Activated T-cell treated with anti-CD3 and anti-CD28 coated beads for 4 hours (primary cell): ENCODE results near the gene RPL7L1.
A peak's percentile ranks its signal among the peaks of the same experiment; 100 is the strongest.
"Not testable (repeated sequence)": the region's sequence is repeated elsewhere in the genome, so short reads cannot be mapped to it uniquely, and the experiment has no call there.

ENCODE experiments used
- DNase-seq: peaks from one replicate; pipeline ENCODE4 v3.0.0-alpha.2; 2020

The RPL7L1 gene

DNA sequence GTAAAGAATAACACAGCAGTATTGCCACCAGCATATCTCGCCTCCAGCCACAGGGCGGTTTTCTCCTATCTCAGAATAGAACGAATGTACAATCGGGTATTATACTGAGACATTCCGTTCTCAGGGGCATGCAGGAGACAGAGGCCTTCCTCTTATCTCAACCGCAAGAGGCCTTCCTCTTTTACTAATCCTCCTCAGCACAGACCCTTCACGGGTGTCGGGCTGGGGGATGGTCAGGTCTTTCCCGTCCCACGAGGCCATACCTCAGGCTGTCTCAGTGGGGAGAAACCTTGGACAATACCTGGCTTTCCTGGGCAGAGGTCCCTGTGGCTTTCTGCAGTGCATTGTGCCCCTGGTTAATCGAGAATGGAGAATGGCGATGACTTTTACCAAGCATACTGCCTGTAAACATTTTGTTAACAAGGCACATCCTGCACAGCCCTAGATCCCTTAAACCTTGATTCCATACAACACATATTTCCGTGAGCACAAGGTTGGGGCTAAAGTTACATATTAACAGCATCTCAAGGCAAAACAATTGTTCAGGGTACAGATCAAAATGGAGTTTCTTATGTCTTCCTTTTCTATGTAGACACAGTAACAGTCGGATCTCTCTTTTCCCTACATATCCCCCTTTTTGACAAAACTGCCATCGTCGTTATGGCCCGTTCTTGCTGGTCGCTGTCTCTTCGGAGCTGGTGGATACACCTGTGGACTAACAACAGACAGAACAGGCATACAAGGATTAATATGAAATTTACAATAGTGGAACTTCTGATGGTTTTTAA, 14.8 kb downstream of the RPL7L1 start:
- not testable (repeated sequence) for DNase-seq

DNA sequence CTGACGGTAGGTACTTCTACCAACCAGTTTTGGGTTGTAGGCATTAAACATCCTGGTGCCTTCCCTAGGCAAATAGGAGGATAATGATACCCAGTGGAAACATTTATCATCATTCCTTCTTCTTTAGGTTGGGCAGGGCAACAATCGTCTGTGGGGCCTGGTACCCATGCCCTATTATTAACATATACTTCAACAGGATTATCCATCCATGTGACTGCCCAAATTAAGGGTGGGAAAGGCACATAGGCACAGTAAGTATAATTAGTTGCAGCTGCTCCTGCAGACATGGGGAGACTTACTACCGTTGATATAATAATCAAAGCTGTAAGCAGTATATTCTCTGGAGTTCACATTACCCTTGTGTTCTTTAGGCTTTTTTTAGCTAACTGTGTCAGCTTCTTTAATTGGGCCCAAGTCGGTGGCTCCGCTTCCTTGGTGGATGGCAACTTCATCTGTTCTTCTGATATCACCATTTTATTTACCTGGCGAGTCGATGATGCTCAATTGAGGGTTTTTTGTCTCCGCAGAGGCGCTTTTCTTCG, 16.8 kb downstream of the RPL7L1 start:
- no peak for DNase-seq

DNA sequence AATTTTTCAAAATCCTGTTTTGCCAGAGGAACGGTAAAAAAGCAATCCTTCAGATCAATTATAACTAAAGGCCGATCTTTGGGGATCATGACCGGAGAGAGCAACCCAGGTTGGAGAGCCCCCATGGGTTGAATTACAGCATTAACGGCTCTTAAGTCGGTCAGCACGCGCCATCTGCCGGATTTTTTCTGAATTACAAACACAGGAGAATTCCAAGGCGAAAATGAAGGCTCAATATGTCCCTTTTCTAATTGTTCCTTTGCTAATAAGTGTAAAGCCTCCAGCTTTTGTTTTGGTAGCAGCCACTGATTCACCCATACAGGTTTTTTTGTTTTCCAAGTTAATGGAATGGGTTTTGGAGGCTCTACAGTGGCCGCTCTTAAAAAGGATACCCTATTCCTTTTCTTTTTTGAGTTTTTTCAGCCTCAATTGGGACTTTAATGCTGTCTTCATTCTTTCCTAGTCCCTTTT, 19.5 kb downstream of the RPL7L1 start:
- DNase-seq = peak; percentile 73

DNA sequence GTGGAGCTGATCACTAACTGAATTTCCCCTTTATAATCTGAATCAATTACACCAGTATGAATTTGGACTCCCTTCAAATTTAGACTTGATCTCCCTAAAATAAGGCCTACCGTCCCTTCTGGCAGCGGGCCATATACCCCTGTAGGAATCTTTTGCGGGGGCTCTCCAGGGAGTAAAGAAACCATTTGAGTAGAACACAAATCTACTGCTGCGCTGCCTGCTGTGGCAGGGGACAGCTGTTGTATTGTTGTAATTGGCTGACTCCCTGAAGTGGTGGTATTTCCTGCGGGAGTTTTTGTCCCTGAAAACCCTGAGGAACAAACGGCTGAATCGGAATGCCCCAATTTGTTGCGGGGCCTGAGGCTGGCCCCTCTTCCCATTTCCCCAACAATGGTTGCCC, 20.5 kb downstream of the RPL7L1 start:
- DNase-seq = no peak

GRCh38 chr6:42901538-42901957, 22.1 kb downstream of the RPL7L1 start:
- DNase-seq = peak; percentile 65

GRCh38 chr6:42902429-42903263, 23.2 kb downstream of the RPL7L1 start:
- DNase-seq = not testable (repeated sequence)

DNA sequence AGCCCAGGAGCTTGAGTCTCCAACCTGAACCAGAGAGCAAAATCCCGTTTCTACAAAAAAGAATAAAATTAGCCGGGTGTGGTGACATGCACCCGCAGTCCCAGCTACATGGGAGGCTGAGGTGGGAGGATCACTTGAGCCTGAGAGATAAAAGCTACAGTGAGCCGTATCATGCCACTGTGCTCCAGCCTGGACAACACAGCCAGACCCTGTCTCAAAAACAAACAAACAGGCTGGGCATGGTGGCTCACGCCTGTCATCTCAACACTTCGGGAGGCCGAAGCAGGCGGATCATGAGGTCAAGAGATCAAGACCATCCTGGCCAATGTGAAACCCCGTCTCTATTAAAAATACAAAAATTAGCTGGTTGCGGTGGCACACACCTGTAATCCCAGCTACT, 25.1 kb downstream of the RPL7L1 start:
- no peak for DNase-seq

DNA sequence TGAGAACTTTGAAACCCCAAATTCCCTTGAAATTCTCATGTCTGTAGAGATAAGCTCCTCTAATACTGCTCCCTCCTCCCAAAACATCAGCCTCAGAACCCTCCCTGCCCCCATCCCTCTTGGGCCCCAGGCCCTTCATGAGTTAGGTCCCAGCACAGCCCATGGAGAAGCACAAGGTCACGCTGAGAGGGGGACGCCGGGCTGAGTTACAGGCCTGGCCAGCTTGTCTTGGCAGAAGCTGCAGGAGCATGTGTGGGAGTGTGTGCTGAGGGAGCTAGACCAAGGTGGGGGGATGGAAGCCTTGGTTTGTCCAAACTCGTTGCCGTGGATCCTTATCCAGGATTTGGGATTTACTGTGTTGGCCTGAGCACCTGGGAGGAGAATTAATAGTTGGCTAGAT, 27.9 kb downstream of the RPL7L1 start:
- no peak for DNase-seq

DNA sequence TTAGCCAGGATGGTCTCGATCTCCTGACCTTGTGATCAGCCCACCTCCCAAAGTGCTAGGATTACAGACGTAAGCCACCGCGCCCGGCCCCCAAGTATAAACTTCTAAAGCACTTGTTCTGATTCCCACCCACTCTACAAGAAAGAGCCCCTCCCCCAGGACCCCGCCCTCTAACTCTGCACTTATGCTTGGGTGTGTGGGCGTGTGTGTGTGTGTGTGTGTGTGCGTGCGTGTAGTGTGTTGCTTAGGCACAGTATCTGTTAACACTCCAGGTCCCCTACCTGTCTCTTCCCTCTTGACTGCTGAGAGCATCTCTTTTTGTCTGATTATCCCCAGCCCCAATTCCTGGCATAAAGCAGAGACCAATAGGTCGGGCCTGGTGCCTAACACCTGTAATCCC, 30.4 kb downstream of the RPL7L1 start:
- no peak for DNase-seq

GRCh38 chr6:42911171-42912021, 32.0 kb downstream of the RPL7L1 start:
- DNase-seq = no peak

- DNase-seq = no peak
Measured at GRCh38 chr6:42914546-42914945, 35.1 kb downstream of the RPL7L1 start.

- DNase-seq = no peak
Measured at GRCh38 chr6:42915732-42916131, 36.3 kb downstream of the RPL7L1 start, which contains the start of gene PTCRA. Gene PTCRA (plus strand): TSS chr6:42916053. CDS start chr6:42916070, 17 bp downstream.

DNA sequence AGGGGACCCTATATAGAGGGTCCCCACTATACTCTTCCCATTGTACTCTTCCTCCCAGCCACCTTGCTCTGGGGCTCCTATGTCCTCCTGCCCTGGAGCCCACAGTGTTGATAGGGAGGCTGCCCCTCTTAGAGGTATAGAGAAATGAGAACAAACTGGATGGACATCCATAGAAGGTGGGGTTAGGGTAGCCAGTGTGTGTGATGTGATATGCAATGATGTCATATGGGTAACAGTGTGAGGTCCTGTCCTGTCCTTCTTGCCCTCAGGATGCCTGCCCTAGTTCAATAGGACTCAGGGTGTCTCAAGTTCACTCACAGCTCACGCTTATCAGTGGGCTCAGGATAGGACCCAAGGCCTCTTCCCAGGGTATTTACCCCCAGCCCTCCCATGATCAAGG, 36.9 kb downstream of the RPL7L1 start:
- no peak for DNase-seq

DNA sequence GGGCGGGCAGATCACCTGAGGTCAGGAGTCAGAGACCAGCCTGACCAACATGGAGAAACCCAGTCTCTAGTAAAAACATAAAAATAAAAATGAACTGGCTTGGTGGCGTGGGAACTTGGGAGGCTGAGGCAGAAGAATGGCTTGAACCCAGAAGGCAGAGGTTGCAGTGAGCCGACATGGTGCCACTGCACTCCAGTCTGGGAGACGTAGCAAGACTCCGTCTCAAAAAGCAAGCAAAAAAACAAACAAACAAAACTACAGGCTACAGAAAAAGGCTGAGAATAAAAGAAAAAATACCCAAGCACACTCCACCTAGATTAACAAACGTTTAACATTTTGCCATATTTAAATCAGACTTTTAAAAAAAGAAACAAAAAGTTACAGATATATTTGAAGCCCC, 42.4 kb downstream of the RPL7L1 start:
- no peak for DNase-seq

GRCh38 chr6:42923666-42924065, 44.2 kb downstream of the RPL7L1 start:
- no peak for DNase-seq

- DNase-seq = no peak
Measured at GRCh38 chr6:42925248-42925857, 45.9 kb downstream of the RPL7L1 start.

DNA sequence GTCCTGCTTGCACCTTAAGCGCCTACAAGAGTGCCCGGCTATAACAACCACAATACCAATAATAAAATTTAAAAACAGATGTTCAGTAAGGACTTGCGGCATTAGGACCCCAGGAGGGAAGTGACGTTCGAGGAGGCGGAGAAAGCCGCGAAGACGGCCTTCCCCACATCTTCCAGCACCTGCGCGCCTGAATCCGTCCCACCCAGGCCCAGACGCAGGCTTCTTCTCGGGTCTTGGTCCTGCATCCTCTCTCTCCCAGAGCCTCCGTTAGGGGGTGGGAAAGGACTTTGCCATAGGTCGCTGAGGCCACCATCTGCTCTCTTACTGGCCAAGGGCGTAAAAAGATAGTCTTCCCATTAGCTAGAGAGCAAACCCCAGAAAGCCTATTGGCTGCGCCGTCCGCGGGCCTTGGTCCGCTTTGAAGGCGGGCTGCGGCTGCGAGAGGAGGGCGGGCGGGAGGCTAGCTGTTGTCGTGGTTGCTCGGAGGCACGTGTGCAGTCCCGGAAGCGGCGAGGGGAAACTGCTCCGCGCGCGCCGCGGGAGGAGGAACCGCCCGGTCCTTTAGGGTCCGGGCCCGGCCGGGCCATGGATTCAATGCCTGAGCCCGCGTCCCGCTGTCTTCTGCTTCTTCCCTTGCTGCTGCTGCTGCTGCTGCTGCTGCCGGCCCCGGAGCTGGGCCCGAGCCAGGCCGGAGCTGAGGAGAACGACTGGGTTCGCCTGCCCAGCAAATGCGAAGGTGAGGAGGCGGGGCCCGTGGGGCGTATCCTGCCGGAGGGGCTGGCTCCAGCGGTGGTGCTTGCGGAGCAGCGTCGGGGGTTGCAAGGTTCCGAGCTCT, 49.8 kb downstream of the RPL7L1 start, which contains the start of gene CNPY3:
Gene CNPY3 (plus strand): TSS at position 495 of the 835 bp plus-strand sequence. CDS start 91 bp downstream, at position 586.
- DNase-seq = peak; percentile 75

GRCh38 chr6:42929821-42930360, 50.5 kb downstream of the RPL7L1 start:
- DNase-seq = peak; percentile 42

DNA sequence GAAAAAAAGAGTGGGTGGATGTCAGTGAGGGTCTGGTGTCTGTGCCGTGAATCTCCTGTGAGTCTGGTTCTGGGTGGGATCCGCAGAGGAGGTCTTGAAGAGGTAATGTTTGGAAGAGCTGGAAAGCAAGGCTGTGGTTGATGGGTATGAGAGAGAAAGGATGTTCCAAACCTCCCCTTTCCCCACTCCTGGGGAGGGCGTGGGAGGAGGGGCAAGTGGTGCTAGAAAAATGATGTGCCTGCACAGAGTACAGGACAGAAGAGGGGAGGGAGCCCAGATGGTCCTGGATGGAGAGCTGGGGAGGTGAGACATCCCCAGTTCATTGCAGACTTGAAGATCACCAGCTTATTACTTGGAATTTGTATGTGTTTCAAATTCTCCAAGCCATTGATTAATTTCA, 53.0 kb downstream of the RPL7L1 start:
- no peak for DNase-seq

- no peak for DNase-seq
Measured at GRCh38 chr6:42933205-42933604, 53.8 kb downstream of the RPL7L1 start.

GRCh38 chr6:42935322-42935721, 55.9 kb downstream of the RPL7L1 start:
- DNase-seq = no peak
